HEK293 (cell line): ENCODE data around the gene FGD6.

Experiments used
- REPIN1 ChIP-seq: fragments of 450-650 bp; formaldehyde crosslinking; IDR thresholded peaks from 2 replicates; pipeline ENCODE4 v1.5.1; 2017; ENCODE audit warnings: missing biosample characterization, missing genetic modification characterization, low read depth
- ZBTB1 ChIP-seq: fragments of 450-650 bp; formaldehyde crosslinking; IDR thresholded peaks from 2 replicates; pipeline ENCODE4 v1.5.1; 2016; ENCODE audit warnings: missing biosample characterization, missing genetic modification characterization
- ZNF335 ChIP-seq: fragments of 450-650 bp; formaldehyde crosslinking; conservative IDR thresholded peaks from 2 replicates; pipeline ENCODE4 v1.5.1; 2016; ENCODE audit warnings: missing biosample characterization, missing genetic modification characterization
- ZNF580 ChIP-seq: fragments of 450-650 bp; formaldehyde crosslinking; IDR thresholded peaks from 2 replicates; pipeline ENCODE4 v1.5.1; 2016; ENCODE audit warnings: missing biosample characterization, missing genetic modification characterization
- ZNF776 ChIP-seq: fragments of 450-650 bp; formaldehyde crosslinking; IDR thresholded peaks from 2 replicates; pipeline ENCODE4 v1.5.0; 2017; ENCODE audit warnings: missing biosample characterization, missing genetic modification characterization, borderline replicate concordance

- no peak for TF ChIP-seq REPIN1 (tag by site-specific recombination)
- no peak for TF ChIP-seq ZNF776 (tag by site-specific recombination)
- TF ChIP-seq ZNF580 (tag by site-specific recombination) = no peak
- TF ChIP-seq ZNF335 (tag by site-specific recombination) = no peak
- no peak for TF ChIP-seq ZBTB1
Observed at GRCh38 chr12:95130096-95130495, 87.2 kb downstream of the FGD6 start.
